SK-N-SH (cell line): Measurements from ENCODE around the gene ZNF613. TPM values are rescaled to one million over a fixed set of nuclear protein-coding genes. Genes with fewer than 3 reads are reported as not detected.

Experiments used
- CTCF ChIA-PET: fragments of 300-600, 350-600 bp; formaldehyde crosslinking; extraction: SDS; loops from one replicate; lab custom pipeline; 2021; lab: Yijun Ruan, JAX
- POLR2A ChIA-PET: fragments of 350-600 bp; sonication (Branson Sonifier 250); formaldehyde crosslinking; extraction: SDS; loops from one replicate; lab custom pipeline; 2020; ENCODE audit warnings: antibody characterized with exemption, inconsistent platforms; lab: Yijun Ruan, JAX
- DNase-seq: peaks from one replicate; pipeline ENCODE4 v3.0.0; 2012
- H2AFZ ChIP-seq: fragments of 200-600 bp; sonication (generic); 2 replicates; pipeline ENCODE4 v1.8.1; 2016; ENCODE audit warnings: antibody characterized with exemption, mild to moderate bottlenecking, low read depth
- H3F3A ChIP-seq: fragments of 200-600 bp; sonication (generic); replicated peaks from 2 replicates; pipeline ENCODE3; 2016; ENCODE audit warnings: antibody characterized with exemption, mild to moderate bottlenecking; ENCODE audit not compliant: insufficient read depth
- H3K27ac ChIP-seq, 2 experiments: fragments of 200-500 bp in 1 of 2; fragments of 200-600 bp in 1 of 2; sonication (Bioruptor generic) in 1 of 2; sonication (generic), shearing (Covaris generic) in 1 of 2; 2 replicates each; pipeline versions ENCODE4 v1.5.1 to v1.6.1; 2014 to 2016; ENCODE audit warnings: low read depth in 2 of 2, inconsistent platforms in 1 of 2, low read length in 1 of 2, mild to moderate bottlenecking in 1 of 2, mixed read lengths in 1 of 2
- H3K27me3 ChIP-seq: fragments of 200-600 bp; sonication (generic), shearing (Covaris generic); 2 replicates; pipeline ENCODE4 v1.6.1; 2016; ENCODE audit warnings: mixed run types; ENCODE audit not compliant: insufficient read depth
- H3K36me3 ChIP-seq, 2 experiments: fragments of 200-500 bp in 1 of 2; fragments of 200-600 bp in 1 of 2; sonication (Bioruptor generic) in 1 of 2; sonication (generic) in 1 of 2; replicated peaks in 1 of 2; 2 replicates each; pipeline versions ENCODE3 to v1.5.1; 2014 to 2016; ENCODE audit warnings: low read length in 1 of 2, mild to moderate bottlenecking in 1 of 2; ENCODE audit not compliant: insufficient read depth in 2 of 2, control insufficient read depth in 1 of 2
- H3K4me1 ChIP-seq, 2 experiments: fragments of 200-500 bp in 1 of 2; fragments of 200-600 bp in 1 of 2; sonication (Bioruptor generic) in 1 of 2; sonication (generic), shearing (Covaris generic) in 1 of 2; 2 replicates each; pipeline versions ENCODE4 v1.5.1 to v1.6.1; 2014 to 2016; ENCODE audit warnings: low read depth in 1 of 2, low read length in 1 of 2, mixed run types in 1 of 2; ENCODE audit not compliant: insufficient read depth in 2 of 2, control insufficient read depth in 1 of 2
- H3K4me2 ChIP-seq: fragments of 200-600 bp; sonication (generic), shearing (Covaris generic); 2 replicates; pipeline ENCODE4 v1.6.1; 2017; ENCODE audit warnings: mixed run types
- H3K4me3 ChIP-seq, 2 experiments: fragments of 200-500 bp in 1 of 2; fragments of 200-600 bp in 1 of 2; sonication (Bioruptor generic) in 1 of 2; sonication (generic), shearing (Covaris generic) in 1 of 2; 2 replicates each; pipeline versions ENCODE4 v1.5.1 to v1.8.1; 2014 to 2016; ENCODE audit warnings: low read depth in 2 of 2, inconsistent platforms in 1 of 2, low read length in 1 of 2, mild to moderate bottlenecking in 1 of 2, mixed read lengths in 1 of 2, moderate library complexity in 1 of 2
- H3K79me2 ChIP-seq: fragments of 200-600 bp; sonication (generic); 2 replicates; pipeline ENCODE4 v1.8.1; 2017; ENCODE audit warnings: mild to moderate bottlenecking; ENCODE audit not compliant: insufficient read depth
- H3K9ac ChIP-seq: fragments of 200-600 bp; sonication (generic); 2 replicates; pipeline ENCODE4 v1.6.1; 2017; ENCODE audit warnings: mixed run types
- H3K9me2 ChIP-seq: fragments of 200-600 bp; sonication (generic); 2 replicates; pipeline ENCODE4 v1.6.1; 2017; ENCODE audit warnings: mixed run types
- H3K9me3 ChIP-seq: fragments of 200-600 bp; sonication (generic); 2 replicates; pipeline ENCODE4 v1.6.1; 2017; ENCODE audit warnings: mixed run types, mild to moderate bottlenecking, moderate library complexity
- H4K20me1 ChIP-seq: fragments of 200-600 bp; sonication (generic); 2 replicates; pipeline ENCODE4 v1.6.1; 2017; ENCODE audit warnings: mild to moderate bottlenecking, mixed run types; ENCODE audit not compliant: insufficient read depth
- ELF1 ChIP-seq: IDR thresholded peaks from 2 replicates; pipeline ENCODE4 v1.4.0; 2012
- EP300 ChIP-seq, 2 experiments: IDR thresholded peaks; 2 replicates each; pipeline versions ENCODE4 v1.4.0 to v1.6.1; 2012; ENCODE audit warnings: borderline replicate concordance in 1 of 2, low read depth in 1 of 2, low read length in 1 of 2
- FOSL2 ChIP-seq: IDR thresholded peaks from 2 replicates; pipeline ENCODE4 v1.4.0; 2012; ENCODE audit warnings: low read depth, mild to moderate bottlenecking, moderate library complexity, borderline replicate concordance
- FOXJ3 ChIP-seq: sonication (generic); formaldehyde crosslinking; IDR thresholded peaks from 2 replicates; pipeline ENCODE4 v1.5.1; 2020; ENCODE audit warnings: mild to moderate bottlenecking, missing genetic modification reagents
- FOXM1 ChIP-seq: IDR thresholded peaks from 2 replicates; pipeline ENCODE4 v1.4.0; 2012; ENCODE audit warnings: low read depth, mild to moderate bottlenecking
- GABPA ChIP-seq: IDR thresholded peaks from 2 replicates; pipeline ENCODE4 v1.4.0; 2012; ENCODE audit warnings: low read depth, mild to moderate bottlenecking
- IRF3 ChIP-seq: fragments of 150-350 bp; IDR thresholded peaks from 2 replicates; pipeline ENCODE4 v1.6.1; 2016; ENCODE audit warnings: mild to moderate bottlenecking, low read depth, low read length
- JUND ChIP-seq: IDR thresholded peaks from 2 replicates; pipeline ENCODE4 v1.4.0; 2012
- MXI1 ChIP-seq: IDR thresholded peaks from 2 replicates; pipeline ENCODE4 v1.6.1; 2012; ENCODE audit warnings: mild to moderate bottlenecking, low read depth, low read length, improper control_type of control experiment
- NFIC ChIP-seq: IDR thresholded peaks from 2 replicates; pipeline ENCODE4 v1.4.0; 2012; ENCODE audit warnings: borderline replicate concordance
- NRF1 ChIP-seq: IDR thresholded peaks from 2 replicates; pipeline ENCODE4 v1.6.1; 2012; ENCODE audit warnings: low read depth, mild to moderate bottlenecking, low read length
- PBX3 ChIP-seq: IDR thresholded peaks from 2 replicates; pipeline ENCODE4; 2012
- POLR2AphosphoS5 ChIP-seq: IDR thresholded peaks from 2 replicates; pipeline ENCODE4 v1.6.1; 2012; ENCODE audit warnings: low read depth, low read length
- RCOR1 ChIP-seq: fragments of 150-350 bp; IDR thresholded peaks from 2 replicates; pipeline ENCODE4 v1.6.1; 2017; ENCODE audit warnings: antibody characterized with exemption, low read length
- RFX5 ChIP-seq: IDR thresholded peaks from 2 replicates; pipeline ENCODE4 v1.6.1; 2012; ENCODE audit warnings: mild to moderate bottlenecking, improper control_type of control experiment, low read length
- SMC3 ChIP-seq: IDR thresholded peaks from 2 replicates; pipeline ENCODE4 v1.6.1; 2012; ENCODE audit warnings: low read depth, low read length, improper control_type of control experiment
- TAF1 ChIP-seq: IDR thresholded peaks from 2 replicates; pipeline ENCODE4 v1.6.1; 2012; ENCODE audit warnings: low read depth, mild to moderate bottlenecking, low read length, moderate library complexity, borderline replicate concordance
- TCF12 ChIP-seq: IDR thresholded peaks from 2 replicates; pipeline ENCODE4 v1.4.0; 2012
- TEAD4 ChIP-seq: IDR thresholded peaks from 2 replicates; pipeline ENCODE4 v1.4.0; 2012; ENCODE audit warnings: mild to moderate bottlenecking, borderline replicate concordance; ENCODE audit not compliant: insufficient read depth
- YY1 ChIP-seq: IDR thresholded peaks from 2 replicates; pipeline ENCODE4 v1.4.0; 2012; ENCODE audit warnings: low read depth, mild to moderate bottlenecking
- WGBS: methylation state at CpG from one replicate; pipeline ENCODE4 v1.1.6; 2017; ENCODE audit warnings: low lambda C conversion rate; 5-methylcytosine and 5-hydroxymethylcytosine counted together
- polyA plus RNA-seq, 3 experiments: library from polyadenylated mRNA; depleted of rRNA; stranded (reverse); fragments of >200 nt; gene quantifications; 2 replicates each; pipeline ENCODE4 v1.2.3, GENCODE V29; 2012
- TF ChIP-seq, protein P1 (sequence below): IDR thresholded peaks from 2 replicates; pipeline ENCODE4 v1.4.0; 2012; ENCODE audit warnings: low read depth, borderline replicate concordance
- TF ChIP-seq, protein P2 (sequence below): fragments of 150-350 bp; IDR thresholded peaks from 2 replicates; pipeline ENCODE4 v1.6.1; 2017; ENCODE audit warnings: antibody characterized with exemption, low read length, low read depth, borderline replicate concordance
- TF ChIP-seq, protein P3 (sequence below): fragments of 200-600 bp; sonication (generic); IDR thresholded peaks from 2 replicates; pipeline ENCODE4 v1.6.1; 2017; ENCODE audit warnings: antibody characterized with exemption, mild to moderate bottlenecking, moderate library complexity
- TF ChIP-seq, protein P4 (sequence below): IDR thresholded peaks from 2 replicates; pipeline ENCODE4 v1.4.0; 2012; ENCODE audit warnings: low read depth

Gene ZNF613
- polyA plus RNA-seq, 1 of the 3 experiments (the other 2 are of a cell fraction) = 2.2 TPM

DNA sequence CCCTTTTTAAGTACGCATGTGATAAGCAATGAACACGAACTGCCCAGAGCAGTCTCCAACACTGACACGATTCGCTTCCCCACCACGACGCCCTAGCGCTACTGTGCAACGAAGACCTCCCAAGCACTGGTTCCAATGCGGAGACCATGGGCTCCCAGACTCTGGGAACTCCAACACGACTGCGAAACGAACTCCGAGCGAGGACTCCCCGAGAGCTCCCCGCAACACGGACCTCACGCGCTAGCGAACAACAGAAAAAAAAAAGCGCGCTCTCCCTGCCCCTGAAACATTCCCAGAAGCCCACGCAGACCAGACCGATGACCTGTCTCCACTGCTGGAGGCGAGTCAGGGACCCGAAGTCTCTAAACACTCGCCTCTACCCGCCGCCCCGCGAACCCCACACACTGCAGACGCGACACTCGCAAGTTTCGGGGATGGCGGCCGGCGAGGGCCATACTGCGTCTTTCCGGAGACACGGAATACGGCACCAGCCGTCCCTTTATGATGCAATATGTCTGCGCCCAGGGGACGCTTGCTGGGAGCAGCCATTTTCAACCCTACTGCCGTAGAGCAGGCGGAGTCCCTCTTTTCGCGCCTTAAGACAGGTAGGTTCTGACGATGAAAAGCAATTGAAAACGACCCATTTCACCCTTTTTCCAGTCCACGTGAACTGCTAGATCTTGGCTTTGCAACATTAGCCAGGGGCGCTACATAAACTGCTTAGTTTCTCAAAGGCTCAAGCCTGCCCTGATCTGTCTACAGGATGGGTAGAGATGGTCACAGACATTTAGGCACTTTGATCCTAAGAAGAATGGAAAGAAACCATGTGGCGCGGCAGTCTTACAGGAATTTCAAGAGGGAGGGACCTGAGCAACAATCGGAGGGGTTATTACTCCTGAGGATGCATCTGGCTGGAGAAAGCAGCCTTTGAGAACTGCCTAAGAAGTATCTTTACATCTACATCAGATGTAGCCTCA, 39.5 kb upstream of the ZNF613 start, which contains the start of gene ZNF577:
ZNF577 (minus strand) TSS at position 430 of the 977 bp plus-strand sequence. CDS start 7,569 bp downstream, outside the sequence.
- 73% methylated on average over 42 of the region's 56 CpGs for WGBS
- H3K4me2 ChIP-seq = 0 out of 2 replicates have a peak within 1 kb of the TSS, but pooled peaks have one; percentile 4
- TF ChIP-seq EP300 (IDR thresholded peaks at IDR 0.05; ENCODE audit: borderline replicate concordance in 1 of 2, low read depth in 1 of 2, low read length in 1 of 2) (no peak), JUND (no peak), FOSL2 (no peak), RCOR1 (no peak), IRF3 (no peak), MXI1 (no peak), PBX3 (peak; percentile 11; the same call in 1 of the 2 replicates), ELF1 (0 out of 2 replicates have a peak, but pooled peaks have one; percentile 37), YY1 (peak; percentile 98), RFX5 (no peak), TEAD4 (no peak), FOXJ3 (CRISPR knock-in tag) (no peak), GABPA (peak; percentile 44), NRF1 (no peak), FOXM1 (no peak), SMC3 (no peak), TCF12 (no peak), TAF1 (no peak), POLR2AphosphoS5 (no peak), NFIC (no peak)
- TF ChIP-seq, protein P1, sequence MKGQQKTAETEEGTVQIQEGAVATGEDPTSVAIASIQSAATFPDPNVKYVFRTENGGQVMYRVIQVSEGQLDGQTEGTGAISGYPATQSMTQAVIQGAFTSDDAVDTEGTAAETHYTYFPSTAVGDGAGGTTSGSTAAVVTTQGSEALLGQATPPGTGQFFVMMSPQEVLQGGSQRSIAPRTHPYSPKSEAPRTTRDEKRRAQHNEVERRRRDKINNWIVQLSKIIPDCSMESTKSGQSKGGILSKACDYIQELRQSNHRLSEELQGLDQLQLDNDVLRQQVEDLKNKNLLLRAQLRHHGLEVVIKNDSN = no peak
- TF ChIP-seq, protein P2, sequence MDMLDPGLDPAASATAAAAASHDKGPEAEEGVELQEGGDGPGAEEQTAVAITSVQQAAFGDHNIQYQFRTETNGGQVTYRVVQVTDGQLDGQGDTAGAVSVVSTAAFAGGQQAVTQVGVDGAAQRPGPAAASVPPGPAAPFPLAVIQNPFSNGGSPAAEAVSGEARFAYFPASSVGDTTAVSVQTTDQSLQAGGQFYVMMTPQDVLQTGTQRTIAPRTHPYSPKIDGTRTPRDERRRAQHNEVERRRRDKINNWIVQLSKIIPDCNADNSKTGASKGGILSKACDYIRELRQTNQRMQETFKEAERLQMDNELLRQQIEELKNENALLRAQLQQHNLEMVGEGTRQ = no peak
- TF ChIP-seq, protein P3, sequence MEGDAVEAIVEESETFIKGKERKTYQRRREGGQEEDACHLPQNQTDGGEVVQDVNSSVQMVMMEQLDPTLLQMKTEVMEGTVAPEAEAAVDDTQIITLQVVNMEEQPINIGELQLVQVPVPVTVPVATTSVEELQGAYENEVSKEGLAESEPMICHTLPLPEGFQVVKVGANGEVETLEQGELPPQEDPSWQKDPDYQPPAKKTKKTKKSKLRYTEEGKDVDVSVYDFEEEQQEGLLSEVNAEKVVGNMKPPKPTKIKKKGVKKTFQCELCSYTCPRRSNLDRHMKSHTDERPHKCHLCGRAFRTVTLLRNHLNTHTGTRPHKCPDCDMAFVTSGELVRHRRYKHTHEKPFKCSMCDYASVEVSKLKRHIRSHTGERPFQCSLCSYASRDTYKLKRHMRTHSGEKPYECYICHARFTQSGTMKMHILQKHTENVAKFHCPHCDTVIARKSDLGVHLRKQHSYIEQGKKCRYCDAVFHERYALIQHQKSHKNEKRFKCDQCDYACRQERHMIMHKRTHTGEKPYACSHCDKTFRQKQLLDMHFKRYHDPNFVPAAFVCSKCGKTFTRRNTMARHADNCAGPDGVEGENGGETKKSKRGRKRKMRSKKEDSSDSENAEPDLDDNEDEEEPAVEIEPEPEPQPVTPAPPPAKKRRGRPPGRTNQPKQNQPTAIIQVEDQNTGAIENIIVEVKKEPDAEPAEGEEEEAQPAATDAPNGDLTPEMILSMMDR = no peak
- TF ChIP-seq, protein P4, sequence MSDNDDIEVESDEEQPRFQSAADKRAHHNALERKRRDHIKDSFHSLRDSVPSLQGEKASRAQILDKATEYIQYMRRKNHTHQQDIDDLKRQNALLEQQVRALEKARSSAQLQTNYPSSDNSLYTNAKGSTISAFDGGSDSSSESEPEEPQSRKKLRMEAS = peak; percentile 38

More for the DNA sequence above, 39.5 kb upstream of the ZNF613 start, which contains the start of gene ZNF577:
- CTCF ChIA-PET = no interaction called here
- Histone ChIP-seq H3K36me3 (peaks cover 37 to 48% of the 10 kb centered on the region in 2 experiments), H3K27me3 (no peaks in the 10 kb centered on the region), H3K4me1 (no peaks in the 10 kb centered on the region), H3K4me3 (peak within 1 kb of the TSS; percentile 63), H3K9me3 (peaks cover 45% of the 10 kb centered on the region), H2AFZ (peak within 1 kb of the TSS; percentile 56; the same call in 1 of the 2 replicates), H4K20me1 (no peaks in the 10 kb centered on the region), H3F3A (peaks cover 6% of the 10 kb centered on the region), H3K9ac (peak within 1 kb of the TSS; percentile 48; the same call in 1 of the 2 replicates), H3K9me2 (no peaks in the 10 kb centered on the region), H3K27ac (peak within 1 kb of the TSS in 1 of 2 experiments; percentile 30; a peak in 1 of 4 replicates), H3K79me2 (0 out of 2 replicates have a peak, but pooled peaks cover 3% of the 10 kb centered on the region)
- peak; percentile 67 for DNase-seq
- POLR2A ChIA-PET = no interaction called here
